Activated T-cell treated with anti-CD3 and anti-CD28 coated beads, Interleukin-2, amount 50 U/mL, for 72 hours (primary cell): ENCODE measurements around the gene ORMDL3. TPM values are rescaled to one million over a fixed set of nuclear protein-coding genes. Genes with fewer than 3 reads are reported as not detected.

ENCODE experiments used
- ATAC-seq, 2 donors: fragments of 150-1000 bp; cut with Tn5 transposase; replicated peaks in 1 of 2; 2 replicates each; pipeline ENCODE4 v1.10.0; 2021; ENCODE audit warnings: moderate library complexity in 2 of 2, mild to moderate bottlenecking in 1 of 2
- DNase-seq, 2 donors: peaks; one replicate each; pipeline ENCODE4 v3.0.0; 2021 to 2022; ENCODE audit warnings: mixed read lengths in 1 of 2
- H3K27ac Mint-ChIP-seq: one replicate; pipeline ENCODE4 v1.8.0; 2022; ENCODE audit warnings: mild to moderate bottlenecking, moderate library complexity, mixed read lengths
- H3K27me3 Mint-ChIP-seq: one replicate; pipeline ENCODE4 v1.8.0; 2022; ENCODE audit warnings: low read depth, mixed read lengths
- H3K36me3 Mint-ChIP-seq, 2 donors: one replicate each; pipeline ENCODE4 v1.8.0; 2022; ENCODE audit warnings: mixed read lengths in 2 of 2, mild to moderate bottlenecking in 1 of 2; ENCODE audit not compliant: insufficient read depth in 2 of 2
- H3K4me1 Mint-ChIP-seq: one replicate; pipeline ENCODE4 v1.8.0; 2022; ENCODE audit warnings: low read depth, mixed read lengths
- H3K4me3 Mint-ChIP-seq, 2 donors: one replicate each; pipeline ENCODE4 v1.8.0; 2022; ENCODE audit warnings: mild to moderate bottlenecking in 2 of 2, mixed read lengths in 2 of 2, moderate library complexity in 2 of 2
- H3K9me3 Mint-ChIP-seq, 2 donors: one replicate each; pipeline ENCODE4 v1.8.0; 2022; ENCODE audit warnings: mixed read lengths in 2 of 2
- total RNA-seq, 2 donors: library from RNA; stranded (reverse); gene quantifications; one replicate each; pipeline ENCODE4 v1.2.3, GENCODE V29; 2022

The ORMDL3 gene
- total RNA-seq, 2 donors from 2014 or later, result 104 to 114 TPM

DNA sequence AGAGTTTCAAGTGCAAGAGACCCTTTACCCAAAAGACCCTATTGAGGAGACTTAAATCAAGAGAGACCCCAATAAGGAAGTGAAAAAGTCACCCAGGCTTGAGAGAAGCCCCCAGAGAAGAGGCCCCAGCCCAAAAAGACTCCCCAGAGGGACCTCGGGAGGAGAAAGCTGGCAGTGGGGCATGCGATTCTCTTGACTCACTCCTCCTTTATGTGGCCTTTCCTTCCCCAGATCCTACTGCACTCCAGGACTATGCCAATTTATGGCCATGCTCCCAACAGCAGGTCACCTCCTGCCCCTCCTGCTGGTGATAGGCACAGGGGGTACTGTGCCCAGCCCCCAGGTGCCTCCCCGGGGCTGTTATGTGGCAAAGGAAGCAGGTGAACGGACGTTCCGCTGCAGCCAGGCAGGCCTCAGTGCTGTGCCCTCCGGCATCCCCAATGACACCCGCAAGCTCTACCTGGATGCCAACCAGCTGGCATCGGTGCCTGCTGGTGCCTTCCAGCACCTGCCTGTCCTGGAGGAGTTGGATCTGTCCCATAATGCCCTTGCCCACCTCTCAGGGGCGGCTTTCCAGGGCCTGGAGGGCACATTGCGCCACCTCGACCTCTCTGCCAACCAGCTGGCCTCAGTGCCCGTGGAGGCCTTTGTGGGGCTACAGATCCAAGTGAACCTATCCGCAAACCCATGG, 16.4 kb upstream of the ORMDL3 start:
- ATAC-seq (no peak), DNase-seq (no peak)
- Mint-ChIP-seq H3K4me3 (no peak overlapping the region), H3K36me3 (no peaks in the 10 kb centered on the region), H3K4me1 (peaks cover 31% of the 10 kb centered on the region), H3K27ac (no peak overlapping the region), H3K27me3 (no peaks in the 10 kb centered on the region), H3K9me3 (no peaks in the 10 kb centered on the region)

DNA sequence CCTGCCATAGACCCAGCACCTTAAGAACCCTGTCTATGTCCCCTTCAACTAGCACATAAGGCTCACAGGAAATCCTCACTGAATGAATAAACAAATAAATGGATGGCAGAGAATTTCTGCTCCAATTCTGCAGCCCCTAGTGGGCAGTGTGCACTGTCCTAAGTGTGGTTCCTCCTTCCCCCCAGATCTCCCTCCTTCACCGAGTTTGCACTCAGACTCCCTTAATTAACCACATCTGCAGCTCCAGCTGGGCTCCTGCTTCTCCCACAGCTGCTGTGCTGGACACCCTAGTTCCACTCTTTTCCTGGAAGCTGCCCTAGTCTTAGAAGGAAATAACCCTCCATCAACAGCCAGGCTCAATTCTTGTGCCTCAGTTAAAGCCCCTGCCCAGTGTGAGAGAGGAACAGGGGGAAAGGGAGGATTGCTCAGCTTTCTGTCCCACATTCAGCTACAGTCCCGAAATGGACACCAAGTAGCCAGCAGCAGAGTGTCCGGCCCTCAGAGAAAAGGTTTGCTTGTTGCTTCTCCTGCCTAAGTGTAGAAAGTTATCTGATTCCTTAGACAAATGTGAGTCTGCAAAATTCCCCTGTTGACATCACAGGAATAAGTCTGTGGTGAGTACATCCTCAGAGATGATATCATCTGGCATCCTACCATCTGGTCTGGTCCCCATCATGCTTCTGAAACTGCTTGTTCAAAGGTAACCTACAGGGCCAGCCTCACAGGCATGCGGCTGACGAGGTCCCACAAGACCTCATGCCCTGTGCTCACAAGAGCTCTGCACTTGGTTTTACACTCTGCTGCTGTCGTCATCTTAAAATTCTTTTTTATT, 12.4 kb upstream of the ORMDL3 start:
- no peaks in the 10 kb centered on the region for H3K9me3 Mint-ChIP-seq
- ATAC-seq, result peak; percentile 99
- no peaks in the 10 kb centered on the region for H3K27me3 Mint-ChIP-seq
- H3K4me1 Mint-ChIP-seq, result peaks cover 27% of the 10 kb centered on the region
- peak overlapping the region; percentile 5 for H3K27ac Mint-ChIP-seq
- peak; percentile 71 to 75 for DNase-seq
- H3K4me3 Mint-ChIP-seq, result peak overlapping the region; percentile 64 to 76
- no peaks in the 10 kb centered on the region for H3K36me3 Mint-ChIP-seq

DNA sequence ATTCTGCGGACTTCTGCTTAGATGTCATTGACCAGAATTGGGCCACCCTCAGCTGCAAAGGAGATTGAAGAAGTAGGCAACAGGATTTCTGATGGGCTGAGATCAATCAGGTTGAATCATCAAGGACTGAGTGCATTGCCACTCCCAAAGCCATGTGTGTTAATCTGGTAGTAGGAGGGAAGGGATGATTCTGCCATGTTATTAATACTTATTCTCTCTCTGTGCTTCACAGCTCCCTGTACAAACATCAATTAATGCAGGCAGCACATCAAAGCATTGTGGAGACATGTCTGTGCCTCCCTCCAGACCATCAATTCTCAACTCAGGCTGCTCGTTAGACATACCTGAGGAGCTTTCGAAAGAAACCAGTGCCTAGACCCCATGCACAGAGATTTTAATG, 11.7 kb upstream of the ORMDL3 start:
- Mint-ChIP-seq H3K4me1 (peaks cover 27% of the 10 kb centered on the region), H3K9me3 (no peaks in the 10 kb centered on the region), H3K27me3 (no peaks in the 10 kb centered on the region), H3K27ac (no peak overlapping the region), H3K4me3 (peak overlapping the region in 1 of 2 donors; percentile 19), H3K36me3 (no peaks in the 10 kb centered on the region)
- no peak for DNase-seq
- ATAC-seq, result no peak

DNA sequence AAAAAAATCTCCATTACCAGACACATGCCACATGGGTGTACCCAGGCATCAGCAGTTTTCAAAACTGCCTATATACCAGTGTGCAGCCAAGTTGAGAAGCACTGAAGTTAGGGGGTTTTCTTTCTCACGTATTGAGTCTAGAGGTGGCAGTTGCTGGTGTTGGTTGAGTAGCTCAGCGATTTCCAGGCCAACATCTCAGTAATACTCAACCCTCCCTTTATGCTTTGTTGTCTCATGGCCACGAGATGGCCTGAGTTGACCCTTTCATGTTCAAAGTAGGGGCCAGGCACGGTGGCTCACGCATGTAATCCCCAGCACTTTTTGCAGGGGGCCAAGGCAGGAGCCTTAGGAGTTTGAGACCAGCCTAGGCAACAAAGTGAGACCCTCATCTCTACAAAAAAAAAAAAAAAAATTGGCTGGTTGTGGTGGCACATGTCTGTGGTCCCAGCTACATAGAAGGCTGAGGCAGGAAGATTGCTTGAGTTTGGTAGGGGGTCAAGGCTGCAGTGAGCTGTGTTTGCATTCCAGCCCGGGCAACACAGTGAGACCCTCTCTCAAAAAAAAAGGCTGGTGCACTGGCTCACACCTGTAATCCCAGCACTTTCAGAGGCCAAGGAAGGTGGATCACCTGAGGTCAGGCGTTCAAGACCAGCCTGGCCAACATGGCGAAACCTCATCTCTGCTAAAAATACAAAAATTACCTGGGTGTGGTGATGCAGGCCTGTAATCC, 10.9 kb upstream of the ORMDL3 start:
- DNase-seq, result no peak
- peaks cover 27% of the 10 kb centered on the region for H3K4me1 Mint-ChIP-seq
- no peak for ATAC-seq
- H3K36me3 Mint-ChIP-seq, result no peaks in the 10 kb centered on the region
- H3K27ac Mint-ChIP-seq, result no peak overlapping the region
- no peaks in the 10 kb centered on the region for H3K27me3 Mint-ChIP-seq
- no peaks in the 10 kb centered on the region for H3K9me3 Mint-ChIP-seq
- H3K4me3 Mint-ChIP-seq, result no peak overlapping the region

DNA sequence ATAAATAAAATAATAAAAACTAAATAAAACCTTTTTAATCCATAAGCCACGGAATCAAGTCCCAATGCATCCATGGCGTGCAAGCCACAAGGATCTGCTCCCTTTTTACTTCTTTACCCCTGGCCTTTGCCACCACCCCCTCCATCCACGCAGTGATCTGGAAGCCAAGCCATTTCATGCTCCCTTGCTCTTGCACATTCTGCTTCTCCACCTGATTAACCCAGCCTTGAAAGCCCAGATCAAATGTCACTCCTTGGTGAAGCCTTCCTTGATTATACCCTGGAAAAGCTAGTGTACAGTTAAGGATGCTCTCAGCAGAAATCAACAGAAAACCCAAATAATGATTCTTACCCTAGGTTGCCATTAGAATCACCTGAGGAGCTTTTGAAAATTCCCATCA, 10.0 kb upstream of the ORMDL3 start:
- no peak for ATAC-seq
- no peaks in the 10 kb centered on the region for H3K36me3 Mint-ChIP-seq
- H3K4me3 Mint-ChIP-seq, result no peak overlapping the region
- no peaks in the 10 kb centered on the region for H3K27me3 Mint-ChIP-seq
- no peak overlapping the region for H3K27ac Mint-ChIP-seq
- peaks cover 27% of the 10 kb centered on the region for H3K4me1 Mint-ChIP-seq
- no peaks in the 10 kb centered on the region for H3K9me3 Mint-ChIP-seq
- DNase-seq, result no peak

DNA sequence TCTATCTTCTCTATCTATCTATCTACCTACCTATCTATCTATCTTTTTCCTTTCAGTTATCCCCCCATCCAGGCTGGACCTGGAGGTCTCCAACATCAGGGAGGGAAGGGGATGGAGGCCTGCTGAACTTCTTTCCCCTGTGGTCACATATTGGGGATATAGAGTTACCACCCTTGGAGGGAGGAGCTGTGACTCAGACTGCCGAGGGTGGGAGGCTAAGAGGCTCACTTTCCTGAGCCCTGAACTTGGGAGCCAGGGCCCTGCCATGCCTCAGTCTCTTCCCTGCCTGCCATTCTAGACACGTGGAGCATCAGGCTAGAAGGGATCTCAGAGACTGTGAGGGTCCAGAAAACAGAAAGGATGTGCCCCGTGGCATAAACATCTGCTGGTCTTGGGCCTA, 8.5 kb upstream of the ORMDL3 start:
- ATAC-seq (no peak), DNase-seq (no peak)
- no peak overlapping the region for H3K27ac Mint-ChIP-seq
- H3K9me3 Mint-ChIP-seq, result no peaks in the 10 kb centered on the region
- H3K4me1 Mint-ChIP-seq, result peaks cover 18% of the 10 kb centered on the region
- no peaks in the 10 kb centered on the region for H3K36me3 Mint-ChIP-seq
- H3K4me3 Mint-ChIP-seq, result no peak overlapping the region
- no peaks in the 10 kb centered on the region for H3K27me3 Mint-ChIP-seq

DNA sequence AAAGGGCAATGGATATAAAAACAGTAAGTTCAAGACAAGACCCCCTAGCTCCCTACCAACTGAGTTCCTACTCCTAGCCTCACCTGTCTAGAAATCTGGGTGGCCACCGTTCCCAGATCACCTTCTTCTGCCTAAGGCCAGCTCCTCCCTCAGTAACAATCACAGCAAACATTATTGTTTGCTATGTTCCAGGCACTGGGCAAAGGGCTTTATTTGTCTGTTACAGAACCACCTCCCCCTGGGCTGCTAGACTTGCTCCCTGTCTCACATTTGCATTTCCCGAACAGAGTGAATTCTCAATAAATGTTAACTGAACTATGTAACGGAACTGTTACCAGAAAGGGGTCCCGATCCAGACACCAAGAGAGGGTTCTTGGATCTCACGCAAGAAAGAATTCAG, 6.9 kb upstream of the ORMDL3 start:
- no peak overlapping the region for H3K27ac Mint-ChIP-seq

DNA sequence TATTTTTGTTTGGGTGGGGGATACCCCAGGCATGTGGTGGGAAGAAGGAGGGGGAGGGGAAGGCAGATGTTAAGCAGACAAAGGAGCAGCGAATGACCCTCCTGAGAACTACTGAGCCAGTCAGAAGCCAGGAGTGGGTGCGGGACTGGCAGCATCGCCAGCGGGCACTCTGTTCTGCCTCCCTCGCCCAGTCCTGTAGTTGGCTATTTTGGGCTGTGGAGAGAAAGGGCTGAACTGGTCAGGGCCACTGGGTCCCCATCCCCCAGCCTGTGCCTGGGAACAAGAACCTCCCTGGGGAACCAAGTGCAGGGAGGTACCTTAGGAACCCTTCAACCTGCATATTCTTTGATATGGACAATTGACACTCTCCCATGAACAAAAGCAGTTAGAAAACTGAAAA, 6.5 kb upstream of the ORMDL3 start:
- peaks cover under 1% of the 10 kb centered on the region for H3K4me1 Mint-ChIP-seq
- H3K27ac Mint-ChIP-seq, result no peak overlapping the region
- H3K27me3 Mint-ChIP-seq, result no peaks in the 10 kb centered on the region
- ATAC-seq, result no peak
- no peak for DNase-seq
- H3K9me3 Mint-ChIP-seq, result no peaks in the 10 kb centered on the region
- no peaks in the 10 kb centered on the region for H3K36me3 Mint-ChIP-seq
- H3K4me3 Mint-ChIP-seq, result no peak overlapping the region

More for the DNA sequence above, 6.9 kb upstream of the ORMDL3 start:
- no peaks in the 10 kb centered on the region for H3K36me3 Mint-ChIP-seq
- H3K27me3 Mint-ChIP-seq, result no peaks in the 10 kb centered on the region
- H3K4me3 Mint-ChIP-seq, result no peak overlapping the region
- no peaks in the 10 kb centered on the region for H3K9me3 Mint-ChIP-seq
- DNase-seq (no peak), ATAC-seq (no peak)
- H3K4me1 Mint-ChIP-seq, result peaks cover 4% of the 10 kb centered on the region

DNA sequence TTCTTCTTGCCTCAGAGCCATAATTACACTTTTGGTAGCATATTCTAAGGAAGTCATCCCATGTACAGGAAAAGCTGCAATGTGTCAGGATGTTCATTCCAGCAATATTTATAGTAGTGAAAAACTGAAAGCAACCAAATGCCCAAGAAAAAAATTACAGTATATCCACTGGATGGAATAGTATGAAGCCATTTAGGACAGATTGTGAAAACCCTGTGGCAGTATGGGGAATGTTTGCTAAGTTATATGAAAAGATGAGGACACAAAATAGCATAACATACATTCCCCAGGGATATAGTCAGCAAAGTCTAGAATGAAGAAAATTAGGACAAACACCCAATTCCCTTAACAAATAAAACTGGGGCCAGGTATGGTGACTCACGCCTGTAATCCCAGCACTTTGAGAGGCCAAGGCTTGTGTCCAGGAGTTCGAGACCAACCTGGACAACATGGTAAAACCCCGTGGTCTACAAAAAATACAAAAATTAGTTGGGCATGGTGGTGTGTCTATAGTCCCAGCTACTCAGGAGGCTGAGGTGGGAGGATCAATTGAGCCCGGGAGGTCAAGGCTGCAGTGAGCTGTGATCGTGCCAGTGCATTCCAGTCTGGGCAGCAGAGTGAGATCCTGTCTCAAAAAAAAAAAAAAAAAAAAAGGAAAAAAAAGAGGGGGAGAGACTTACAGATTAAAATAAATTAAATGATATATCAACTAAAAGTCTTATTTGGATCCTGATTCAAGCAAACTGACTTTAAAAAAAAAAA, 2.4 kb upstream of the ORMDL3 start:
- Mint-ChIP-seq H3K4me1 (peaks cover 29% of the 10 kb centered on the region), H3K9me3 (no peaks in the 10 kb centered on the region), H3K27ac (no peak overlapping the region), H3K36me3 (peaks cover 0 to 1% of the 10 kb centered on the region in 2 donors), H3K27me3 (no peaks in the 10 kb centered on the region), H3K4me3 (peak overlapping the region in 1 of 2 donors; percentile 90)
- no peak for DNase-seq
- ATAC-seq, result no peak

DNA sequence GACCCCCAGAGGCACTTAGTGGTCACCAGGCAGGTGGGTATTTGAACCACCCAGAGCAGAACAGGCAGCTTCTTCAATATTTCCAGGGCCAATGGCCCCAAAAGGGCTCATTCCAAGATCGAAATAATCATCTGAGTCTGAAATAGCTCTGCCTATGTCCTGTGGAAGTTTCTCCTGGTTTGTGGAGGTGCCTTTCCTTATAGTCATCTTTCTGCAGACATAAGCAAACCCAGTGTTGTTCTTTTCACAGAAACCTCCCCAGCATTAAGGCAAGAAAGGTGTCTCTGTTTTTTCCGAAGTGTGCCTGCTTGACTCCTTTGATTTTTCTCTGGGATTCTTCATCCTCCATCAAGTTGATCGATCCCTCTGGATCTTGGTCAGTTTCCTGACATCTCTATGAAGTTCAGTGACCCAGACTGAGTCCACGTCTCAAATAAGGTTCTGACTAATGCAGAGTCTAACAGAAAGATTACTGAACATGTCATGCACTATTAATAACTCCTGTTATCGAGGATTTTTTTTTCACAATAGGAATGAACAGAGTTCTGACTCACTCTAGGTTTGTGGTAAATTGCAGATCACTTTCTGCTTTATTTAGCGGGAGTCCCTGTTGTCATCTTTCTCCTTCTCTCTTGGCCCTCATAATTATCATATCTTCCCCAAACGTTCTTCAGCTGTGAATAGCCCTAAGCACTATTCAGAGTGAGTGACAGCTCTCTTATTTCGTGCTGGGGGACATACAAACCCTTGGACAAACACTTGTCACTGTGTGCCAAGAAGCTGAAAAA, 1.7 kb upstream of the ORMDL3 start:
- H3K9me3 Mint-ChIP-seq, result no peaks in the 10 kb centered on the region
- no peak for DNase-seq
- peak in 1 of 2 donors; percentile 20 for ATAC-seq
- peaks cover 37% of the 10 kb centered on the region for H3K4me1 Mint-ChIP-seq
- peak overlapping the region; percentile 20 to 90 for H3K4me3 Mint-ChIP-seq
- no peaks in the 10 kb centered on the region for H3K27me3 Mint-ChIP-seq
- peak overlapping the region; percentile 41 for H3K27ac Mint-ChIP-seq
- H3K36me3 Mint-ChIP-seq, result peaks cover 0 to 1% of the 10 kb centered on the region in 2 donors

DNA sequence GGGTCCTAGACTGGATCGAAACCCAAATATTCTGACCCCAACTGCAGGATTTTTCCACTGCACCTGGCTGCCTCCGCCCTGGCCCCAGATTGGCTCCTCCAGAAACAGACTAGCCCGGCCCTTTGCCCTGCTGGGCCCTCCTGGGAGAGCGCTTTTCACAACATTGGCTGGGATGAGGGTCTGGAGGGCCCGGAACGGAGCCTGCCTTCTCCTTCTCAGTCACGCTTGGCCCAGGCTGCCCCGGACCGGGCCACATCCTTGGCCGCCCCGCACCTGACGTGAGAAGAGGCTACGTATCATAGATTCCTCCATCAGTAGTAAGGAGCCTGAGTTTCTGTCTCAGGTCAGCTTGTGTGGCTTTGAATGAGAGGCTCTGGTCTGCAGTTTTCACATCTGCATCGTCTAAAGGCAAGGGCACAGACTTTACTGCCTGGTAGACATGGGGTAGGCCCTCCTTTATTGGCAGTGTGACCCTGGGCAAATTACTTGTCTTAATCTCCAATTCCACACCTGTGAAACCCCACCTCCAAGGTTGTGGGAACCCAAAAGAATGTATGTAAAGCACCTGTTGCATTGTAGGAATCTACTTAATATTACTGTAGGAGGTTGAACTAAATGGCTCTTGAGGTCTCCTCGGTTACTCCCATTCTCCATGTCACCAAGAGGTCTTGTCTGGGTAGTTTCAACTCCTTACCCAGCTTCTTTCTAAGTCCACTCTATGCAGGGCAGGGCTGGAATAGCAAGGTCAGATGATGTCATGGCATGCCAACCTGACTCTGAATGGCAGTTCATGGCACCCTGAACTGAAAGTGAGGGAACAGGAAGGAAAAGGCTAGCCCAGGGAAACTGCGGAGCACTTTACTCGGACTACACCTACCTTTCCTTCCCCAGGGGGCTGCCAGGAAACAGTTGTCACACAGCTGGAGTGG, 792 bp upstream of the ORMDL3 start:
- H3K9me3 Mint-ChIP-seq, result no peaks in the 10 kb centered on the region
- H3K4me3 Mint-ChIP-seq, result peak overlapping the region; percentile 90 to 99
- peak; percentile 12 to 21 for DNase-seq
- peak overlapping the region; percentile 81 for H3K27ac Mint-ChIP-seq
- ATAC-seq, result peak; percentile 2 to 3
- H3K4me1 Mint-ChIP-seq, result peaks cover 44% of the 10 kb centered on the region
- no peaks in the 10 kb centered on the region for H3K27me3 Mint-ChIP-seq
- peaks cover 2 to 3% of the 10 kb centered on the region in 2 donors for H3K36me3 Mint-ChIP-seq
